A549 treated with GW870086 at 1 μM for 4 hours (cell line): ENCODE measurements around the gene ATP9A. TPM values are rescaled to one million over a fixed set of nuclear protein-coding genes. Genes with fewer than 3 reads are reported as not detected.

Experiments
- total RNA-seq: library from RNA; stranded (reverse); fragments of 200-300 nt; extraction: Qiagen RNA extraction; gene quantifications from 5 replicates; pipeline ENCODE4 v1.2.3, GENCODE V29; 2022; ENCODE audit warnings: low read depth

The ATP9A gene, protein sequence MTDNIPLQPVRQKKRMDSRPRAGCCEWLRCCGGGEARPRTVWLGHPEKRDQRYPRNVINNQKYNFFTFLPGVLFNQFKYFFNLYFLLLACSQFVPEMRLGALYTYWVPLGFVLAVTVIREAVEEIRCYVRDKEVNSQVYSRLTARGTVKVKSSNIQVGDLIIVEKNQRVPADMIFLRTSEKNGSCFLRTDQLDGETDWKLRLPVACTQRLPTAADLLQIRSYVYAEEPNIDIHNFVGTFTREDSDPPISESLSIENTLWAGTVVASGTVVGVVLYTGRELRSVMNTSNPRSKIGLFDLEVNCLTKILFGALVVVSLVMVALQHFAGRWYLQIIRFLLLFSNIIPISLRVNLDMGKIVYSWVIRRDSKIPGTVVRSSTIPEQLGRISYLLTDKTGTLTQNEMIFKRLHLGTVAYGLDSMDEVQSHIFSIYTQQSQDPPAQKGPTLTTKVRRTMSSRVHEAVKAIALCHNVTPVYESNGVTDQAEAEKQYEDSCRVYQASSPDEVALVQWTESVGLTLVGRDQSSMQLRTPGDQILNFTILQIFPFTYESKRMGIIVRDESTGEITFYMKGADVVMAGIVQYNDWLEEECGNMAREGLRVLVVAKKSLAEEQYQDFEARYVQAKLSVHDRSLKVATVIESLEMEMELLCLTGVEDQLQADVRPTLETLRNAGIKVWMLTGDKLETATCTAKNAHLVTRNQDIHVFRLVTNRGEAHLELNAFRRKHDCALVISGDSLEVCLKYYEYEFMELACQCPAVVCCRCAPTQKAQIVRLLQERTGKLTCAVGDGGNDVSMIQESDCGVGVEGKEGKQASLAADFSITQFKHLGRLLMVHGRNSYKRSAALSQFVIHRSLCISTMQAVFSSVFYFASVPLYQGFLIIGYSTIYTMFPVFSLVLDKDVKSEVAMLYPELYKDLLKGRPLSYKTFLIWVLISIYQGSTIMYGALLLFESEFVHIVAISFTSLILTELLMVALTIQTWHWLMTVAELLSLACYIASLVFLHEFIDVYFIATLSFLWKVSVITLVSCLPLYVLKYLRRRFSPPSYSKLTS
- 11.1 to 16.4 TPM (median 15.6 TPM) in 5 replicates for total RNA-seq

DNA sequence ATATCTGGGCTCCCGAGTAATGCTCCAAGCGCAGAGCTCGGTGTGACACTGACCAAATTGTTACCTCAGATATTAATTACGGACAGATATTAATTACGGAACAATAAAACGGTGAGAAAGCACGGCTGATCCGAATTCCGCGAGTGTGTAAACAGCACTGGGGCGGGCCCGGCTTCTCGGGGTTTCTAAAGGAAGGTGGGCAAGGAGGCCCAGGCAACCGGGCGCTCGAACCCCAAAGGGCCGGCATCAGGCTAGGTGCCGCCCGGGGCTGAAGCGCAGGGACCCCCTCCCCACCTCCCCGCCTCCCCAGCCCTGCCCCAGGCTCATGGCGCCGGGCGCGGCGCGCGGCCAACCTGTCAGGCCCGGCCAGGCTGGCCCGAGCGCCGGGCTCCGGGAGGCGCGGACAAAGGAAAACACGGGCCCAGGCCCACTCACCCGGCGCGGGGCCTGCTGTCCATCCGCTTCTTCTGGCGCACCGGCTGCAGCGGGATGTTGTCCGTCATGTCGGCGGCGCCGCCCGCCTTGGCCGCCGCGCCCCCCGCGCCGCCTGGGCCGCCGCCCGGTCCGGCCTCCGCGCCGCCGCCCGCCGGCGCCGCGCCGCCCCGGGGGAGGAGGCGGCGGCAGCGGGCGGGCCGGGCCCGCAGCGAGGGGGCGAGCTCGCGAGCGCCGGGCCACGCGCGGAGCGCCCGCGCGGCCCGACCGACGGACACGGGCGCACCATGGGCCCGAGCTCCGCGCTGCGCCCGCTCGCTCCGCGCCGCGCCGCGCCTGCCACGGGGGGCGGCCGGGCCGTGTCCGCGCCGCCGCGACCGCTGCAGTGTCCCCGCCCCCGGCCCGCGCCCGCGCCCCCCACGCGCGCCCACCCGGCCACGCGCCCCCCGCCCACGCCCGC is at the start of gene ATP9A:
TSS of gene ATP9A (minus strand) at position 524 of the 892 bp plus-strand sequence. CDS start at position 503, 21 bp downstream.

DNA sequence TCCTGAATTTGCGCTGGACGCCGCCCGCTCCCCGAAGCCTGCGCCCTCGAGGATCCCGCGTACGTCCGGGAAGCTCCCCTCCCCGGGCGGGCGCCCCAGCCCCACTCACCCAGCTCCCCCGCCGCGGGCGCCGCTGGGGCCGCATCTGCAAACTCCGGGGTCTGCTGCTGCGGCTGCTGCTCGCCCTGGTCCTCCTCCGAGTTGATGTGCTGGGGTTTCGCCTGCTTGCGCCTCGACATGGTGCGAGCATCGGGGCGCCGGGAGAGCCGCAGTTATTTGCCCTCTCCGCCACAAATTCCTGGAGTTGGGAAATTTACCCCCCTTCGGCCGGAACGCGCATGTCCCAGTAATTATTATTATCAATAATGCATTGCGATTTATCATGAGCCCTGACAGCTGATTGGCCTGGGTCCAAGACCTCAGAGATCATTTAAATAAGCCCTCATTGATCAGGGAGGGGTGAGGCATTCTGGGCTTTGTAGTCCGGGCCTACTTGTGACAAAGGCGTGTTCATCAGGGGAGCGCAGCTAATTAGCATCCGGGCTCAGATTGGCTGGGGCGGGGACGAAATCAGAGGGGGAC is 34.1 kb upstream of the ATP9A start, which contains the start of gene SALL4:
TSS of gene SALL4 (minus strand) at position 352 of the 582 bp plus-strand sequence. CDS start at position 239, 113 bp downstream.

Other genes starting within 250 kb of the ATP9A start
- 7.0 to 9.5 TPM (median 8.5 TPM) in 5 replicates for gene NFATC2, start 225.7 kb downstream of the ATP9A start, total RNA-seq
- gene SALL4, start 34.1 kb upstream of the ATP9A start, total RNA-seq = 1.2 to 2.5 TPM (median 1.6 TPM) in 5 replicates